ENCODE data around the gene LONRF2. TPM values are rescaled to one million over a fixed set of nuclear protein-coding genes. Genes with fewer than 3 reads are reported as not detected.

The LONRF2 gene
- total and polyA plus RNA-seq, 2 experiments from 2014 or later, result under 0.01 TPM; not detected in 1

DNA sequence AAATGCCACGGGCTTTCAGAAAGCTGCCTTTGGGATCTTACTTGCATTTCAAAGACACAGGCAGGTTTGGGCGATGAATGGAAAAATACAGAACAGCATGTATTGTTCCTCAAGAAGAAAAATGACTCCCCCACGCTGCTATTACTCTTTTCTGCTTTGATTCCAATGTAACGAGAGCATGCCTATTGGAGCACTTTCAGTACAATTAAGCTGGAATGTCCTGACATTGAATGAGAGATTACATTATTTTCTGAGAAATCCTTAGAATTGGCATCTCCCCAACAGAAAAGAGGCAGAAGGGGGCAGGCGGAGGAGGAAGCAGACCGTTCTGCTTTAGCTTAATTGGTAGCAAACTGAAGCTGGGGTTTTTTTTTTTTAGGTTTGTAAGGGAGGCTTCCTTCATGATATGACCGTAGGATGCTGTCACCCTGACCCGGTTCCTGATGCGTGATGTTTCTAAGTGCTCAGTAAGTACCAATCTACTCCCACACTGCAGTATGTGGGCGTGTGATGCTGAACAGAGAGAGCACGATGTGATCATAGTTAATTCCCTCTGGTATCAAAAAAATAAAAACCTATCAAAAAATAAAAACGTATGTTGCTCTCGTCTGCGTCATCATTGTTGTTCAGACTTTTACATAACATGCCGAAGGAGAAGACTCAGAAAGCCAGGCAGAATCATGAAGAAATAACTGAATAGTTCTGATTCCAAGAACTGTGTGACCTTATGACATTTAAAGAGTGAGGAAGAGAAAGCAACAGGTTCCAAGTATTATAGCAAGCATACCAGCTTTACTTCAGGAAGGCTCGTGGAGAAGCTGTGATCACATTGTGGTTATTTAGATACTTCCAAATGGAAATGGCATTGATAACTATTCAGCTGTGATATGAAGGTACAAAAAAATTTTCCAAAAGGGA is 40.5 kb downstream of the LONRF2 start:
- Histone ChIP-seq H3K79me2 (ENCODE audit: insufficient read depth) (no peaks in the 10 kb centered on the region), H3K36me3 (ENCODE audit: low read depth) (no peaks in the 10 kb centered on the region), H3K4me1 (ENCODE audit: insufficient read depth) (peaks cover 7% of the 10 kb centered on the region), H3K9me3 (ENCODE audit: low read depth) (no peaks in the 10 kb centered on the region), H3K27me3 (replicated peaks; ENCODE audit: insufficient read depth) (0 out of 2 replicates have a peak, but pooled peaks cover under 1% of the 10 kb centered on the region), H3K9ac (0 out of 2 replicates have a peak overlapping the region, but pooled peaks have one; percentile 31), H3F3A (ENCODE audit: insufficient read depth) (no peaks in the 10 kb centered on the region), H3K4me3 (peak overlapping the region; percentile 57), H3K9me2 (ENCODE audit: insufficient read depth) (no peaks in the 10 kb centered on the region), H2AFZ (peak overlapping the region; percentile 60), H4K20me1 (ENCODE audit: insufficient read depth) (no peaks in the 10 kb centered on the region), H3K27ac (no peak overlapping the region), H3K4me2 (ENCODE audit: unreplicated experiment) (peak overlapping the region; percentile 79)
- no peak for TF ChIP-seq EZH2phosphoT487 (IDR thresholded peaks at IDR 0.05; ENCODE audit: insufficient read depth, low read depth)
- no peak for TF ChIP-seq EZH2 (IDR thresholded peaks at IDR 0.05; ENCODE audit: insufficient read depth, poor library complexity, severe bottlenecking)
- 2 to 4% methylated on average over 16 of the region's 16 CpGs for WGBS, 2 experiments (ENCODE audit: low coverage in 1 of 2, low lambda C conversion rate in 2 of 2, missing lambda C conversion rate in 2 of 2)
- in situ Hi-C loops (cut with MboI), result no loop called here
- DNase-seq, result peak; percentile 61

DNA sequence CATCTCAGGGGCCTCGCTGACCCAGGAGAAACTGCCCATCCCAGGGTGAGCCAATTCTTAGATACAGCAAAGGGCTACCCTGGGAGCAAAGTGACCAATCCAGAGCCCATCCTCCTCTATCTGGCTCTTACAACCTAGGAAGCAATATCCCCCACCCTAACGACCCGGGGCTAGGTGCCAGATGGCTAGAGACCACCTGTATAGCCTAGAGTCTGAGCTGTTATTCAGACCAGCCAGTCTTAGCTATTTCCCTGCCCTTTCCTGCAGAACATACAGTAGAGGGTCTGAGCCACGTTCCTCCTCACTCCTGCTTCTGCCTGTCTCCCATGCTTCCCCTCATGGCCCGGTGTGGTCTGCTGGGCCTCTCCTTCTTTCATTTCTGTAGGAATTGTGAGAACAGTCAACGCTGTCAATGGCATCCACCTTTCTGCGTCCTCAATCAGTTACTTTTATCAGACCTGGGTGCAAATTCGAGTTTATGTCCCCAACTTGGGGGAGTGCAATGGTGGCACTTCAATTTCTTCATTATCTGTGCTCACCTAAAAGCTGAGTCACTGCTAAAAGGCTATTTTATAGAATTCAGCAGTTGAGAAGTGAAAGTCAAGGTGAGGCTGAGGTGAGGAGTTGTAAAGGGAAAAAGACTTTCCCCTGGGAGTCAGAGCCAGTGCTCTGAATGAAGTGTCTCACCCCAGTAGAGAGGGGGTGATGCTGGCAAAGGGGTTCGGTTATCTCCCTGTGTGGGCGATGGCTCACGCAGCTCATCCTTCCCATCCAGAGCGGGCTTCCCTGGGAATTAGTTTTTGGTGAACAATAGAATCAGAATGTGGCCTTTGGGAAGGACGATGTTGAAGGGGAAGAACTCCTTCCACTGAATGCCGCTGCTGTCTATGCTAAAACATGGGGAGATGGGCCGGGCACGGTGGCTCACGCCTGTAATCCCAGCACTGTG is 42.4 kb downstream of the LONRF2 start:
- Histone ChIP-seq H2AFZ (no peak overlapping the region), H3K79me2 (ENCODE audit: insufficient read depth) (no peaks in the 10 kb centered on the region), H3K4me2 (ENCODE audit: unreplicated experiment) (no peak overlapping the region), H3F3A (ENCODE audit: insufficient read depth) (no peaks in the 10 kb centered on the region), H3K4me3 (no peak overlapping the region), H3K36me3 (ENCODE audit: low read depth) (no peaks in the 10 kb centered on the region), H3K9me2 (ENCODE audit: insufficient read depth) (no peaks in the 10 kb centered on the region), H3K27ac (no peak overlapping the region), H3K4me1 (ENCODE audit: insufficient read depth) (no peaks in the 10 kb centered on the region), H3K27me3 (replicated peaks; ENCODE audit: insufficient read depth) (0 out of 2 replicates have a peak, but pooled peaks cover 3% of the 10 kb centered on the region), H3K9me3 (ENCODE audit: low read depth) (no peaks in the 10 kb centered on the region), H3K9ac (no peak overlapping the region), H4K20me1 (ENCODE audit: insufficient read depth) (no peaks in the 10 kb centered on the region)
- TF ChIP-seq EZH2phosphoT487 (IDR thresholded peaks at IDR 0.05; ENCODE audit: insufficient read depth, low read depth), result no peak
- no peak for TF ChIP-seq EZH2 (IDR thresholded peaks at IDR 0.05; ENCODE audit: insufficient read depth, poor library complexity, severe bottlenecking)
- DNase-seq, result no peak
- 70 to 71% methylated on average over 17 of the region's 17 CpGs for WGBS, 2 experiments (ENCODE audit: low coverage in 1 of 2, low lambda C conversion rate in 2 of 2, missing lambda C conversion rate in 2 of 2)
- in situ Hi-C loops (cut with MboI), result no loop called here

DNA sequence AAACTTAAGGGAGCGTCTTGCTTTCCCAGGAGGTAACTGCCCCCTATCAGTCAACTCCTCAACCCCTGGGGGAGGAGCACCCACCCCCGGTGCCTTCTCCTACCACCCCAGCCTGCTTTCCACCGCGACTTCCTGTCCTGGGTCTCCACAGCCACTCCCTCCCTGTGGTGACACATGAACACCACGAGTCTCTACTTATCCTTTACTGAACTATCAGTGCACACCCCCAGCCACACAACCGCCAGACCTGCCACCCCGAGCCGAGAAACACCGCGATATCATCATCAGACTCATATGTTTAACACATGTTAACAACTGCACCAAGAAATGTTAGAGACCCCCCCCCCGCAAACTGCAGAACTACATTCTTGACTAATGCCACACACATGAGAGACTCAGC is 43.3 kb downstream of the LONRF2 start:
- Histone ChIP-seq H3K9me3 (ENCODE audit: low read depth) (no peaks in the 10 kb centered on the region), H4K20me1 (ENCODE audit: insufficient read depth) (no peaks in the 10 kb centered on the region), H3K27ac (no peak overlapping the region), H3K9ac (no peak overlapping the region), H3K79me2 (ENCODE audit: insufficient read depth) (no peaks in the 10 kb centered on the region), H3K4me1 (ENCODE audit: insufficient read depth) (no peaks in the 10 kb centered on the region), H3K27me3 (replicated peaks; ENCODE audit: insufficient read depth) (0 out of 2 replicates have a peak, but pooled peaks cover 3% of the 10 kb centered on the region), H3F3A (ENCODE audit: insufficient read depth) (no peaks in the 10 kb centered on the region), H3K4me2 (ENCODE audit: unreplicated experiment) (no peak overlapping the region), H3K9me2 (ENCODE audit: insufficient read depth) (no peaks in the 10 kb centered on the region), H3K4me3 (no peak overlapping the region), H3K36me3 (ENCODE audit: low read depth) (no peaks in the 10 kb centered on the region), H2AFZ (no peak overlapping the region)
- WGBS, 2 experiments (ENCODE audit: low coverage in 1 of 2, low lambda C conversion rate in 2 of 2, missing lambda C conversion rate in 2 of 2), result 54 to 57% methylated on average over 11 of the region's 11 CpGs
- TF ChIP-seq EZH2phosphoT487 (IDR thresholded peaks at IDR 0.05; ENCODE audit: insufficient read depth, low read depth), result no peak
- TF ChIP-seq EZH2 (IDR thresholded peaks at IDR 0.05; ENCODE audit: insufficient read depth, poor library complexity, severe bottlenecking), result no peak
- no peak for DNase-seq
- in situ Hi-C loops (cut with MboI), result no loop called here

DNA sequence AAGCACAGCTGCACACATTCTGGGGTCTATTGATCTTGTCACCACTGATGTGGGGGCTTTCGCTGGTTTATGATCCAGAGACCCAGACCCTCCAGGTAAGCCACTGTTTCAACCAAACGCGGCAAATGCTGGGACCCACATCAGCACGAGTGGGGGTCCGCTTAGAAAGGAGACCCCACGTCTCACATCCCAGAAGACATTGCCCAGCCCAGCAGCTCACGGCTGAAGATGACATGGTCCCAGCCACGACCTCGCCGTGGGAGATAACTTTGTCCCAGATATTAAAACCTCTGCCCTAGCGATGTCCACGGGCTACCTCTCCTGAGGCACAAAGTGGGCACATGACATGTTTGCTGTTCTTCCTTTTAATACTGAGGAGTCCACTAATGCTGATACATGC is 43.8 kb downstream of the LONRF2 start:
- no peak for TF ChIP-seq EZH2 (IDR thresholded peaks at IDR 0.05; ENCODE audit: insufficient read depth, poor library complexity, severe bottlenecking)
- no peak for TF ChIP-seq EZH2phosphoT487 (IDR thresholded peaks at IDR 0.05; ENCODE audit: insufficient read depth, low read depth)
- no peak overlapping the region for H3K4me2 ChIP-seq (ENCODE audit: unreplicated experiment)
- DNase-seq, result no peak
- no peaks in the 10 kb centered on the region for H3K36me3 ChIP-seq (ENCODE audit: low read depth)
- no peak overlapping the region for H2AFZ ChIP-seq
- H3K4me3 ChIP-seq, result no peak overlapping the region
- H3K9ac ChIP-seq, result no peak overlapping the region
- no peaks in the 10 kb centered on the region for H3K9me3 ChIP-seq (ENCODE audit: low read depth)
- H3F3A ChIP-seq (ENCODE audit: insufficient read depth), result no peaks in the 10 kb centered on the region
- H3K79me2 ChIP-seq (ENCODE audit: insufficient read depth), result no peaks in the 10 kb centered on the region
- H3K27ac ChIP-seq, result no peak overlapping the region
- in situ Hi-C loops (cut with MboI), result no loop called here
- H3K27me3 ChIP-seq (replicated peaks; ENCODE audit: insufficient read depth), result 0 out of 2 replicates have a peak, but pooled peaks cover 3% of the 10 kb centered on the region
- no peaks in the 10 kb centered on the region for H3K9me2 ChIP-seq (ENCODE audit: insufficient read depth)
- H3K4me1 ChIP-seq (ENCODE audit: insufficient read depth), result no peaks in the 10 kb centered on the region
- H4K20me1 ChIP-seq (ENCODE audit: insufficient read depth), result no peaks in the 10 kb centered on the region
- WGBS, 2 experiments (ENCODE audit: low coverage in 1 of 2, low lambda C conversion rate in 2 of 2, missing lambda C conversion rate in 2 of 2), result 77 to 79% methylated on average over 12 of the region's 12 CpGs

Measured in GM23248 (cell line).